OCI-M1 (cell line): Measurements from ENCODE around the gene LAMP5.

Source experiments
- DNase-seq: peaks from one replicate; lab custom pipeline; 2025; lab: John Stamatoyannopoulos, UW

LAMP5 gene, protein sequence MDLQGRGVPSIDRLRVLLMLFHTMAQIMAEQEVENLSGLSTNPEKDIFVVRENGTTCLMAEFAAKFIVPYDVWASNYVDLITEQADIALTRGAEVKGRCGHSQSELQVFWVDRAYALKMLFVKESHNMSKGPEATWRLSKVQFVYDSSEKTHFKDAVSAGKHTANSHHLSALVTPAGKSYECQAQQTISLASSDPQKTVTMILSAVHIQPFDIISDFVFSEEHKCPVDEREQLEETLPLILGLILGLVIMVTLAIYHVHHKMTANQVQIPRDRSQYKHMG

GRCh38 chr20:9514461-9515213 is at the start of gene LAMP5:
Gene LAMP5 (plus strand): TSS chr20:9514590. CDS start chr20:9514853, 263 bp downstream.
- no peak for DNase-seq

DNA sequence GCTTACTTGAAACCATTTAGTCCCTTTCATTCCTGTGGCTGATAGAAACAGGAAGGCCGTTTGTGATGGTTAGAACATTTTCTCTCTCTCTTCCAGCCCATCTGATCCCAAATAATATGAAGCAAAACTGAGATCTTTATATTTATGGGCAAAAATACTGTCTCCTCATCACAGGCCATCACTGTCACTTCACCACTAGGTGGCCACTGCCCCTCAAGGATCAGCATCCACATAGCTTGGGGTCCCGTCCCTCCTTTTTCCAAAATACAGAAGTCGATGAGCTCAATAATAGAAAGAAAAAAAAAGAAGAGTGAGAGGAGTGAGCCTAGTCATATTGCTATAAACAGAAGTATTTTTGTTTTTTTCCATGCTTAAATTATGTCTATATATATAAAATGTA is 46.4 kb upstream of the LAMP5 start:
- DNase-seq = peak; percentile 4

GRCh38 chr20:9474835-9475415 is 39.5 kb upstream of the LAMP5 start:
- DNase-seq = no peak

DNA sequence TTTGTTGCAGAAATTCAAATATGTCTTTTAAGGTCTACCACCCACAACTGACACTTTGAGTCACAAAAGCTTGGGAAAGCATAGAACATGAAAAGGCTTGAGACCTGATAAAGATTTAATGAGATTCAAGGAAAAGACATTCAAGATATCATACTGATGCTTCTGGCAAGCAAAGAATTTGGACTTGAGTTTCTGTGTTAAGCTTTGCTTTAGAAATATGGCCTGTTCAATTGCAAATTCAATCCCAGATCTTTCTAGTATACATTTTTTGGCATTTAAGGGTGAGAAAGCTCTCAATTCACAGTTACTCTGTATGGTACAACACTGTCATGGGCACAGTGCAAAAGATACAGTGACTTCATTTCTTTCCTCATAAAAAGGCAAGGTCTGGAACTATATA is 38.9 kb upstream of the LAMP5 start:
- DNase-seq = no peak

- DNase-seq = no peak
Measured at GRCh38 chr20:9476174-9476573, 38.2 kb upstream of the LAMP5 start.

DNA sequence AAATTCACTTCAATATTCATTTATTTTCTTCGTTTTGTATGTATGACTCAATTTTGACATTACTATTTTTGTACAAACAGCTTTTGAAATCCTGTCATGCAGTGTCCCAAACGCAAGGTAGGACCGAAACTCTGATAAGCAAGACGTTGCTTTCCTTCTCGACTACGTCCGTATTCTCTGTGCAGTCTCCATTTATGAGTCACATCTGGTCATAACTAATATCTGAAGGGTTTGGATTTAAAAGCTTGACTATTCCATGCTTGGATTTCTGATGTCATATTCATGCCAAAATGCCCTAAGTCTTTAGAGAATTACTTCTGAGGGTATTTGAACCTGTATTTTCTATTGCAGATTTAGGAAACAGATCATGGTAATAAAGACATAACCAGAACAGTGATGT is 37.8 kb upstream of the LAMP5 start:
- DNase-seq = no peak

DNA sequence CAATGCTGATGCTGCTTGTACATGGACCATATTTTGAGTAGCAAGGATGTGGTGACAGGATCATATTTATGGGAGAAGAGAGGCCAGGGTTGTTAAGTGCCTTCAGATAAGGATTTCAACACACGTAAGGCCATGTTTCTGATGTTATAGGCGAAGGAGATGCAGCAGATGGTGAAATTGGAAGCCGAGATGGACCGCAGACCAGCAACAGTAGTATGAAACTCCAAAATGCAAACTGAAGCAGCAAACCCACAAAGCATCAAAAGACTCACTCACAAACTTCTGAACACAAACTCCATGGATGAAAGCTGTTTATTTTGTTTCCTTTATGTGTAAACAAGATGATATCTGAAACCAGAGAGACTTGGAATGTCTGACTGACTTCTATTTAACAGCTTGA is 35.6 kb upstream of the LAMP5 start:
- no peak for DNase-seq

GRCh38 chr20:9480066-9480465 is 34.3 kb upstream of the LAMP5 start:
- DNase-seq = no peak

- DNase-seq = no peak
Measured at GRCh38 chr20:9482180-9482579, 32.2 kb upstream of the LAMP5 start.

DNA sequence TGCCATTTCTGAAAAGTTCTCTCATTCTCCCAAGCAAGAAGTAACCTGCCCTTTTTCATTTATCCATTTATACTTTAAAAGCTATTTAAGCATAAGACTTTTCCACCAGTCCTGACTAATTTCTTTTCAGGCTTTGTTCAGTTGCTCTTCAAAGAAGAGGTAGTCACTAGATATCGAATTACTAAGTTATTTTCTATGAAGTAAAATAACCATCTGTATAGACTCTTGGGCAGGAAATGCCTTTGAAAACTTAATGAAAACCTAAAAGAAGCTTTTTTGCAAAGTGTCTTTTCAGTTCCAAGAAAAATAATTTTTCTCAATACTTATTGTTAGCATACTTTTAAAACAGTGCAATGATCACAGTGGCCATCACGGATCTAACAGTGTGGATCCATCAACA is 31.3 kb upstream of the LAMP5 start:
- no peak for DNase-seq

GRCh38 chr20:9485614-9486340 is 28.6 kb upstream of the LAMP5 start:
- no peak for DNase-seq

DNA sequence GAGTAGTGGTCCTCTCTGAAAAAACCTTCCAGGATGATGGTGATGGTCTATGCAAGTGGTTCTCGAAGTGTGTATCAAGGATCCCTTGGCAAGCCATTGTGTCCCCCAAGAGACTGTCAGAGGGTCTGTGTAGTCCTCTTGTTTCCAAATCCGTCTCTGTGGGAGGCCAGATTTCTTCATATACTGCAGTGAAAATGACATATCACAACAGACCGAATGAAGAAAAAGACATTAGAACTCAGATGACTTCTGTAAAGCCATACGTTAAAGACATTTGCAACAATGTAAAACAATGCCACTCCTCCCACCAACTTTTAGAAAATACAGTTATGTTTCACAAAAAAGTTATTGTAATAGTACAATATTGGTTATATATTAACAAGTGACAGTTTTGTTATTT is 27.2 kb upstream of the LAMP5 start:
- DNase-seq = no peak

GRCh38 chr20:9488063-9488462 is 26.3 kb upstream of the LAMP5 start:
- DNase-seq = no peak

DNA sequence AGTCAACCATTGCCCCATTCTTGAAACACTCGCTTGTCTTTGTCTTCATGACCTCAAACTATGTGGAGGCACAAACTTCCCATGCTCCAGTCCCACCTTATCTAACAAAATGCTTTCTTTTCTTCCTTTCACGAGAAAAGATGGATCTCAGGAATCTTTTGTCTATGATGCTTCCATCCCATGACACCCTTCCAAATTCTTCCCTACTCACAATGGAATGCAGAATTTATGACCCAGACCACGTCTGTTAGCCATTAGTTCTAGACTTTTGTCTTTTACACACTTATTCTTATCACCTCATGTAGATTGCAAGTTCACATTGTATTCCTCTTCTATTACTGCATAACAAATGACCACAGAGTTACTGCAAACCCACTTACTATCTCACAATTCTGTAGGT is 24.2 kb upstream of the LAMP5 start:
- DNase-seq = no peak

- no peak for DNase-seq
Measured at GRCh38 chr20:9490631-9491030, 23.8 kb upstream of the LAMP5 start.

GRCh38 chr20:9491324-9491723 is 23.1 kb upstream of the LAMP5 start:
- no peak for DNase-seq

DNA sequence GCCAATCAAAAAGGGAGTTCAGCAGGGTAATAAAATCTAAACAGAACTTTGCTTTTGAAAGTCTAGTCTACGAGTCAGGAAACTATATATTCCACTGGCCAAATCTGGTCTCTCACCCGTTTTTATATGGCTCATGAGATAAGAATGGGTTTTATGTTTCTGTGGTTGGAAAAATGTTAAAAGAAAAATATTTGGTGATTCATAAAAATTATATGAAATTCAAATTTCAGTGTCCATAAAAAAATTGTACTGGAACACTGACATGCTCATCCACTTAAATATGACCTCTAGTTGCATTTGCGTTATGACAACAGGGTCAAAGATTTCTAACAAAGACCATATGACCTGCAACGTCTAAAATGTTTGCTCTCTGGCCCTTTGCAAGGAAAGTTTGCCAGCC is 22.3 kb upstream of the LAMP5 start:
- no peak for DNase-seq

- no peak for DNase-seq
Measured at GRCh38 chr20:9493803-9494202, 20.6 kb upstream of the LAMP5 start.

DNA sequence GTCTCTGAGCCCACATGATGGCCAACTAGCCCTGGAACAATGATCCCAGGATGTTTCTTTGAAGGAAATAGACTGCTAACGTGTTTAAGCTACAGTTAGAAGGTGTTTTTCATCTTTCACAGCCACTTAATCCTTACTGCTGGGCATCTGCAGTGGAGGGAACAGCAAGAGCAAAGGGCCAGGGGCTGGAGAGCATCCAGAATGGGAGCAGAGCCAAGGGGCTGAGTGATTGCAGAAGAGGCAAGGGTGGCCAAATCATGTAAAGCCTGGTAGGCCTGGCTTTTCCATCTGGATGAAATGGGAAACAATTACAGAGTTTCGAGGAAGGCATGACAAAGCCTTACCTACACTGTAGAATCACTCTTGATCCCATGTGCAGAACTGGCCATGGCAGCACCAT is 18.7 kb upstream of the LAMP5 start:
- DNase-seq = no peak

GRCh38 chr20:9496155-9496554 is 18.2 kb upstream of the LAMP5 start:
- no peak for DNase-seq

GRCh38 chr20:9498322-9498721 is 16.1 kb upstream of the LAMP5 start:
- no peak for DNase-seq

GRCh38 chr20:9499126-9499899 is 15.1 kb upstream of the LAMP5 start:
- peak; percentile 14 for DNase-seq
